Osteoblast (primary cell): ENCODE results near the gene MTRR. TPM values are rescaled to one million over a fixed set of nuclear protein-coding genes. Genes with fewer than 3 reads are reported as not detected.

Experiments used
- DNase-seq: peaks from one replicate; pipeline ENCODE4 v3.0.0; 2011; ENCODE audit warnings: low spot score, mixed read lengths; ENCODE audit not compliant: insufficient read length; ENCODE audit errors: missing footprints
- H2AFZ ChIP-seq: 2 replicates; pipeline ENCODE4 v1.6.0; 2011; ENCODE audit warnings: mild to moderate bottlenecking, low read length
- H3K27ac ChIP-seq: 2 replicates; pipeline ENCODE4 v1.5.1; 2011; ENCODE audit warnings: mild to moderate bottlenecking, low read depth, low read length, moderate library complexity
- H3K27me3 ChIP-seq: 2 replicates; pipeline ENCODE4 v1.6.0; 2012; ENCODE audit warnings: mild to moderate bottlenecking, control low read depth, inconsistent platforms, low read length, moderate library complexity; ENCODE audit not compliant: insufficient read depth
- H3K36me3 ChIP-seq: 2 replicates; pipeline ENCODE4 v1.5.1; 2011; ENCODE audit warnings: mild to moderate bottlenecking, low read length, control low read depth, moderate library complexity; ENCODE audit not compliant: insufficient read depth
- H3K4me1 ChIP-seq: 2 replicates; pipeline ENCODE4 v1.5.1; 2011; ENCODE audit warnings: mild to moderate bottlenecking, low read length, control low read depth, moderate library complexity; ENCODE audit not compliant: insufficient read depth
- H3K4me2 ChIP-seq: 2 replicates; pipeline ENCODE4 v1.6.0; 2011; ENCODE audit warnings: mild to moderate bottlenecking, low read length; ENCODE audit not compliant: insufficient read depth
- H3K4me3 ChIP-seq: fragments of 200-600 bp; sonication (generic); 3 replicates; pipeline ENCODE4 v1.5.1; 2012; ENCODE audit warnings: mild to moderate bottlenecking, low read length, inconsistent platforms; ENCODE audit not compliant: insufficient read depth
- H3K79me2 ChIP-seq: 2 replicates; pipeline ENCODE4 v1.6.0; 2012; ENCODE audit warnings: mild to moderate bottlenecking, low read length, control low read depth, inconsistent platforms; ENCODE audit not compliant: insufficient read depth
- H3K9me3 ChIP-seq: 2 replicates; pipeline ENCODE4 v1.5.1; 2011; ENCODE audit warnings: low read depth, low read length, control low read depth
- H4K20me1 ChIP-seq: 2 replicates; pipeline ENCODE4 v1.6.0; 2012; ENCODE audit warnings: mild to moderate bottlenecking, low read length, control low read depth; ENCODE audit not compliant: insufficient read depth
- total RNA-seq: library from RNA; depleted of rRNA; stranded (reverse); fragments of >200 nt; gene quantifications from 2 replicates; pipeline ENCODE4 v1.2.3, GENCODE V29; 2012
- TF ChIP-seq, protein P1 (sequence below): IDR thresholded peaks from 2 replicates; pipeline ENCODE4 v1.5.1; 2011; ENCODE audit warnings: mild to moderate bottlenecking, low read depth, low read length, moderate library complexity; ENCODE audit errors: extremely low read depth

MTRR gene
- total RNA-seq, 1 donor, result 36.6 TPM

DNA sequence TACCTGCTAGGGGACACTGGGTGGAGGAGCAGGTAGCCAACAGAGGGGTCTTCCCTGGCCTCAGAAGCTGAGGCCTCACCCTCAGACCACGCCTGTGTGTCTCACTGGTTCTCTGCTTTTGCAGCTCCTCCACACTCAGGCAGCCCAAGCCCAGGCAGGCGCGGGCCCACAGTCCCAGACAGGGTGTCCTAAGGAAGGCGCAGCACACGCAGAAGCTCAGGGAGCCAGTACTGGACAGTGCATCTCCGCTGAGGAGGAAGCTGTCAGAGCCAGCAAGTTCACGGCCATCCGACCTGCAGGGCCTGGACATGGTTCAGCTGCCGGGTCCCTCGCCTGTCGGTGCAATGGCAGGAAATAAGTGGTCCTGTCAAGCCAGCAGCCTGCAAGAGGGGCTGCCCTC lies 43.3 kb upstream of the MTRR start:
- Histone ChIP-seq H3K36me3 (no peaks in the 10 kb centered on the region), H3K4me2 (no peak overlapping the region), H3K4me3 (no peak overlapping the region), H4K20me1 (no peaks in the 10 kb centered on the region), H3K4me1 (no peaks in the 10 kb centered on the region), H3K27me3 (no peaks in the 10 kb centered on the region), H2AFZ (no peak overlapping the region), H3K79me2 (no peaks in the 10 kb centered on the region), H3K27ac (no peak overlapping the region), H3K9me3 (no peaks in the 10 kb centered on the region)
- no peak for DNase-seq
- TF ChIP-seq, protein P1, sequence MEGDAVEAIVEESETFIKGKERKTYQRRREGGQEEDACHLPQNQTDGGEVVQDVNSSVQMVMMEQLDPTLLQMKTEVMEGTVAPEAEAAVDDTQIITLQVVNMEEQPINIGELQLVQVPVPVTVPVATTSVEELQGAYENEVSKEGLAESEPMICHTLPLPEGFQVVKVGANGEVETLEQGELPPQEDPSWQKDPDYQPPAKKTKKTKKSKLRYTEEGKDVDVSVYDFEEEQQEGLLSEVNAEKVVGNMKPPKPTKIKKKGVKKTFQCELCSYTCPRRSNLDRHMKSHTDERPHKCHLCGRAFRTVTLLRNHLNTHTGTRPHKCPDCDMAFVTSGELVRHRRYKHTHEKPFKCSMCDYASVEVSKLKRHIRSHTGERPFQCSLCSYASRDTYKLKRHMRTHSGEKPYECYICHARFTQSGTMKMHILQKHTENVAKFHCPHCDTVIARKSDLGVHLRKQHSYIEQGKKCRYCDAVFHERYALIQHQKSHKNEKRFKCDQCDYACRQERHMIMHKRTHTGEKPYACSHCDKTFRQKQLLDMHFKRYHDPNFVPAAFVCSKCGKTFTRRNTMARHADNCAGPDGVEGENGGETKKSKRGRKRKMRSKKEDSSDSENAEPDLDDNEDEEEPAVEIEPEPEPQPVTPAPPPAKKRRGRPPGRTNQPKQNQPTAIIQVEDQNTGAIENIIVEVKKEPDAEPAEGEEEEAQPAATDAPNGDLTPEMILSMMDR, result no peak

DNA sequence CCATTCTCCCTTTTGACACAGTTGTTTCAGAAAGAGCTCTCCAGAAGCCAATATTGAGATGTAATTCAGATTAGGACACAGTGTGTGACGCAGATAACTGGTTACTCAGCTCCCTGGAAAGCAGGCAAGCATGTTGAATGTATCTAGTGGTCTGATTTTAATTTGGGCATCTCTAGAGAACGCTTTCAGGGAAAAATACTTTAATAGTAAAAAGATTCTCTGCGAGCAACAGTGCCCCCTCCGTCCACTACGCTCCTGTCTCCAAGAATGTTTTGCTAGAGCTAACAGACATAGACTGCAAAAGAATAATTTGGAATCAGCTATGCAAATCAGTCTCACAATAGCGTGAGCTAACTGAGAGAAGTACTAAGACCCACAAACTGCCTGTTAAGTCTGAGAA lies 41.3 kb upstream of the MTRR start:
- Histone ChIP-seq H3K9me3 (no peaks in the 10 kb centered on the region), H3K27me3 (no peaks in the 10 kb centered on the region), H3K4me3 (no peak overlapping the region), H3K4me1 (no peaks in the 10 kb centered on the region), H3K27ac (no peak overlapping the region), H3K36me3 (no peaks in the 10 kb centered on the region), H4K20me1 (no peaks in the 10 kb centered on the region), H3K4me2 (no peak overlapping the region), H2AFZ (no peak overlapping the region), H3K79me2 (no peaks in the 10 kb centered on the region)
- TF ChIP-seq, protein P1, result no peak
- DNase-seq, result no peak

DNA sequence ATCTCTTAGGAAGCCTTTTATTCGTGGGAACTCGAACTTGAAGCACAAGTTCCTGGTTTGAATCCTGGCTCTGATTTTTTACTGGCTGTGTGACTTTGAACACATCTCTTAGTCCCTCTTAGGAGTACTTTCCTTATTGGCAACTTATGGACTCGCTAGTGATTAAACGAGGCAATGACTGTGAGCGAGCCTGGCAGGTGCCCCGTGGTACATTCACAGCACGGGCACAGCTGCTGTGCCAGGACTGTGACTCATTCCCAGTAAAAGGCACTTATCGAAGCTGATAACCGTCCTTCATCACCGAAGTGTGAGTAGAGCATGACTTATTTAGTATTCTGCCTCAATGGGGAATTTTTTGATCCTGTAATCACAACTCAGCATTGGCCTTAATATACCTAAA lies 40.7 kb upstream of the MTRR start:
- Histone ChIP-seq H3K27me3 (no peaks in the 10 kb centered on the region), H4K20me1 (no peaks in the 10 kb centered on the region), H3K27ac (no peak overlapping the region), H3K36me3 (no peaks in the 10 kb centered on the region), H3K9me3 (no peaks in the 10 kb centered on the region), H2AFZ (no peak overlapping the region), H3K79me2 (no peaks in the 10 kb centered on the region), H3K4me2 (no peak overlapping the region), H3K4me1 (no peaks in the 10 kb centered on the region), H3K4me3 (no peak overlapping the region)
- no peak for DNase-seq
- TF ChIP-seq, protein P1, result no peak

DNA sequence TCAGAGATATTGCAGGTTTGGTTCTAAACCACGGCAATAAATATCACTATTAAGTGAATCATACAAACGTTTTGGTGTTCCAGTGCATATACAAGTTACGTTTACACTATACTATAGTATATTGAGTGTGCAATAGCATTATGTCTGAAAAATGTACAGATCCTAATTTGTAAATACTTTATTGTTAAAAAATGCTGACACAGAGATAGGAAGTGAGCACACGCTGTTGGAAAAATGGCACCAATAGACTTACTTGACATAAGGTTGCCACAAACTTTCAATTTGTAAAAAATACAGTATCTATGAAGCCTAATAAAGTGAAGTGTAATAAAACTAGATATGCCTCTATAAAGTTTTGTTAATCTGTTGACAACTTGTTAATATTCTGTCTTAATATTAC lies 34.0 kb upstream of the MTRR start:
- no peak overlapping the region for H3K27ac ChIP-seq
- no peak overlapping the region for H3K4me3 ChIP-seq
- H3K27me3 ChIP-seq, result no peaks in the 10 kb centered on the region
- no peak overlapping the region for H2AFZ ChIP-seq
- no peaks in the 10 kb centered on the region for H3K4me1 ChIP-seq
- TF ChIP-seq, protein P1, result no peak
- H3K4me2 ChIP-seq, result no peak overlapping the region
- H4K20me1 ChIP-seq, result no peaks in the 10 kb centered on the region
- no peaks in the 10 kb centered on the region for H3K36me3 ChIP-seq
- H3K9me3 ChIP-seq, result no peaks in the 10 kb centered on the region
- H3K79me2 ChIP-seq, result no peaks in the 10 kb centered on the region
- no peak for DNase-seq
